Tongue (tissue), 2 donors: ENCODE measurements around the gene TMEM45A. TPM values are rescaled to one million over a fixed set of nuclear protein-coding genes. Genes with fewer than 3 reads are reported as not detected.

Source experiments
- DNase-seq: peaks from one replicate; pipeline ENCODE4 v3.0.0-alpha.2; 2015
- total RNA-seq: library from RNA; depleted of rRNA; stranded (reverse); fragments of >200 nt; gene quantifications from one replicate; pipeline ENCODE4 v1.2.3, GENCODE V29; 2014

TMEM45A gene
- total RNA-seq, 1 donor from 2014 or later = 19.9 TPM

DNA sequence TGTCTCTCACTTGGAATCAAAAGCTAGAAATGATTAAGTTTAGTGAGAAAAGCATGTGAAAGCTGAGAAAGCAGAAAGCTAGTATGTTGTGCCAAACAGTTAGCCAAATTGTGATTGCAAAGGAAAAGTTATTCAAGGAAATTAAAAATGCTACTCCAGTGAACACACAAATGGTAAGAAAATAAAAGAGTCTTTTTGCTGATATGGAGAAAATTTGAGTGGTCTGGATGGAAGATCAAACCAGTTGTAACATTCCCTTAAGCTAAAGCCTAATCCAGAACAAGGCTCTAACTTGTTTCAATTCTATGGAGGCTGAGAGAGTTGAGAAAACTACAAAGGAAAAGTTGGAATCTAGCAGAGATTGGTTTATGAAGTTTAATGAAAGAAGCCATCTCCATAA, 128.8 kb downstream of the TMEM45A start:
- no peak for DNase-seq

Other genes with a start within 250 kb of the TMEM45A start
- gene TBC1D23, start 231.6 kb upstream of the TMEM45A start, total RNA-seq = 58.1 TPM
- gene NIT2, start 157.9 kb upstream of the TMEM45A start, total RNA-seq = 9.5 TPM
- 81.2 TPM for gene TOMM70, start 91.5 kb upstream of the TMEM45A start, total RNA-seq
- 6.3 TPM for gene LNP1, start 91.1 kb upstream of the TMEM45A start, total RNA-seq
- gene ADGRG7, start 117.0 kb downstream of the TMEM45A start, total RNA-seq = not detected
- gene TFG, start 216.9 kb downstream of the TMEM45A start, total RNA-seq = 90.9 TPM